Heart left ventricle (tissue), 16 donors: ENCODE data around the gene INPP5D. TPM values are rescaled to one million over a fixed set of nuclear protein-coding genes. Genes with fewer than 3 reads are reported as not detected.

Source experiments
- ATAC-seq, 4 donors: fragments of 200-7000 bp; cut with Tn5 transposase; one replicate each; pipeline ENCODE4 v1.9.1; 2020 to 2022; ENCODE audit warnings: moderate library complexity in 4 of 4, mild to moderate bottlenecking in 3 of 4, moderate number of reproducible peaks in 1 of 4
- DNase-seq, 5 donors: peaks; one replicate each; pipeline ENCODE4 v3.0.0-alpha.2; 2020
- H3K27ac ChIP-seq, 12 donors: fragments of 200-600 bp; sonication (generic) in 4 of 12; one replicate each; pipeline versions ENCODE4 v1.5.0 to v1.8.0; 2016 to 2022; ENCODE audit warnings: mild to moderate bottlenecking in 2 of 12
- H3K27me3 ChIP-seq, 9 donors: fragments of 200-600 bp; sonication (generic) in 2 of 9; one replicate each; pipeline versions ENCODE4 v1.5.1 to v1.8.0; 2016 to 2022; ENCODE audit warnings: mild to moderate bottlenecking in 3 of 9
- H3K36me3 ChIP-seq, 9 donors: fragments of 200-600 bp; sonication (generic) in 2 of 9; one replicate each; pipeline versions ENCODE4 v1.5.0 to v1.8.0; 2018 to 2022; ENCODE audit warnings: mild to moderate bottlenecking in 2 of 9
- H3K4me1 ChIP-seq, 12 donors: fragments of 200-600 bp; sonication (generic) in 4 of 12; one replicate each; pipeline versions ENCODE4 v1.5.0 to v1.8.0; 2016 to 2022; ENCODE audit warnings: mild to moderate bottlenecking in 3 of 12
- H3K4me3 ChIP-seq, 12 donors: fragments of 200-600 bp; sonication (generic) in 4 of 12; one replicate each; pipeline versions ENCODE4 v1.5.0 to v1.8.0; 2017 to 2022; ENCODE audit warnings: mild to moderate bottlenecking in 9 of 12, moderate library complexity in 4 of 12
- H3K9me3 ChIP-seq, 12 donors: fragments of 200-600 bp; sonication (generic) in 4 of 12; one replicate each; pipeline versions ENCODE4 v1.5.0 to v1.8.0; 2016 to 2022; ENCODE audit warnings: mild to moderate bottlenecking in 1 of 12
- POLR2A ChIP-seq, 2 donors: fragments of 450-650 bp; IDR thresholded peaks; one replicate each; pipeline ENCODE4 v1.6.1; 2017; ENCODE audit warnings: antibody characterized with exemption in 2 of 2, mild to moderate bottlenecking in 2 of 2, moderate library complexity in 2 of 2
- WGBS, 4 donors: extraction: QIAGEN DNeasy Blood & Tissue Kit in 2 of 4; methylation state at CpG; one replicate each; pipeline versions ENCODE4 v1.1.5 to v1.1.7; 2013 to 2018; 5-methylcytosine and 5-hydroxymethylcytosine counted together
- intact Hi-C, 10 donors: fragments of 100-400 bp; cut with DNase I; formaldehyde crosslinking; loops; one replicate each; pipeline versions ENCODE4 v1.11.1 to v1.14.2; 2022
- polyA plus RNA-seq, 2 donors: library from polyadenylated mRNA; stranded (reverse); fragments of 200-250 nt; gene quantifications; one replicate each; pipeline ENCODE4 v1.2.3, GENCODE V29; 2013
- total RNA-seq, 9 donors: library from RNA; depleted of rRNA in 2 of 9; stranded (reverse); fragments of >200 nt in 2 of 9; fragmentation: NEBNext Ultra II Directional in 3 of 9; extraction: Animal tissue kit (Norgen Biotek cat#: 25700) in 3 of 9; gene quantifications; one replicate each; pipeline versions ENCODE4 v1.1.0 to v1.2.4, GENCODE V29; 2016 to 2023
- TF ChIP-seq, protein P1 (sequence below), 12 donors: fragments of 200-600 bp; sonication (generic) in 4 of 12; IDR thresholded peaks; one replicate each; pipeline versions ENCODE4 v1.5.0 to v1.8.0; 2018 to 2022; ENCODE audit warnings: antibody characterized with exemption in 12 of 12, mild to moderate bottlenecking in 5 of 12
- donor health status: ischemic (EF 13 %, LVEDD 7.1; RV severe dilation, severe dysfunction).
- donor health status: healthy with polysubstance abuse.
- donor health status: DM: no; HTN: yes; CAD: no.
- donor health status: DM: no; HTN: no; CAD: no.
- donor health status: ischemic (EF 25% LVEDD 6.9; RV normal size, moderate dysfunction).
- donor health status: ischemic (EF 25% LVEDD 5.7; RV mildly dilated, moderate dysfunction).
- donor health status: healthy.
- donor health status: DM: yes; HTN: yes; CAD: no.
- donor health status: ischemic (EF 35%, LVEDD 5.7; RV mildly dilated, moderate dysfunction).
- donor health status: nonischemic (EF 11% LVEDD 7.7; RV severe dilation, severe dysfunction).
- donor health status: DM: yes; HTN: yes; CAD: no.
- donor health status: PGD.
- donor health status: ischemic (EF 29% LVEDD 5.4; RV normal size, mild dysfunction).
- donor health status: nonischemic (EF 23%, LVEDD 6.1; RV moderate dilation, normal function).

Gene INPP5D
- total and polyA plus RNA-seq, 11 donors, result 2.8 to 29.1 (median 4.9) TPM

DNA sequence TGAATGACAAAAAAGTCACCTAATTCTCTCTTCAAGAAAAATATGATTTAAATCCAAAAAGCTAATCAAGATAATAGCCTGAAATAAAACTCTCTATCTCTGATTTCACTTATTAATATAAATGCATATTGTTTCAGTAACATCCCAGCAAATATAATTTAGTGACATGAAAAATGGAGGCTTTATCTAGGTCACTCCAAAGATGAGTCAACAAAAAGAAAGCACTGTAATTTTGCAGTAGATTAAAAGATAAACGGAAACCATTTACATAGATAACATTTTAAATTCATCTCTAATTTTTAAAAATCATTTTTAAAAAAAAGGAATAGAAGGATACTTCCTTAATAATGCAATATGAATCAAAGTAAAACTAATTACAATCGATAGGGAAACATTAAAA lies 76.9 kb downstream of the INPP5D start:
- ATAC-seq, result no peak
- WGBS, 4 donors, result 90 to 92% (median 91%) methylated on average over 2 of the region's 2 CpGs
- peaks cover 0 to 13% (median 4%) of the 10 kb centered on the region in 12 donors for H3K9me3 ChIP-seq
- TF ChIP-seq POLR2A (IDR thresholded peaks at IDR 0.05), result no peak
- TF ChIP-seq, protein P1, sequence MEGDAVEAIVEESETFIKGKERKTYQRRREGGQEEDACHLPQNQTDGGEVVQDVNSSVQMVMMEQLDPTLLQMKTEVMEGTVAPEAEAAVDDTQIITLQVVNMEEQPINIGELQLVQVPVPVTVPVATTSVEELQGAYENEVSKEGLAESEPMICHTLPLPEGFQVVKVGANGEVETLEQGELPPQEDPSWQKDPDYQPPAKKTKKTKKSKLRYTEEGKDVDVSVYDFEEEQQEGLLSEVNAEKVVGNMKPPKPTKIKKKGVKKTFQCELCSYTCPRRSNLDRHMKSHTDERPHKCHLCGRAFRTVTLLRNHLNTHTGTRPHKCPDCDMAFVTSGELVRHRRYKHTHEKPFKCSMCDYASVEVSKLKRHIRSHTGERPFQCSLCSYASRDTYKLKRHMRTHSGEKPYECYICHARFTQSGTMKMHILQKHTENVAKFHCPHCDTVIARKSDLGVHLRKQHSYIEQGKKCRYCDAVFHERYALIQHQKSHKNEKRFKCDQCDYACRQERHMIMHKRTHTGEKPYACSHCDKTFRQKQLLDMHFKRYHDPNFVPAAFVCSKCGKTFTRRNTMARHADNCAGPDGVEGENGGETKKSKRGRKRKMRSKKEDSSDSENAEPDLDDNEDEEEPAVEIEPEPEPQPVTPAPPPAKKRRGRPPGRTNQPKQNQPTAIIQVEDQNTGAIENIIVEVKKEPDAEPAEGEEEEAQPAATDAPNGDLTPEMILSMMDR (IDR thresholded peaks at IDR 0.05), result no peak
- H3K27ac ChIP-seq, result no peak overlapping the region
- no peaks in the 10 kb centered on the region for H3K4me1 ChIP-seq
- intact Hi-C loops, result no loop called here
- no peak for DNase-seq
- peaks cover 0 to 16% (median 0%) of the 10 kb centered on the region in 9 donors for H3K27me3 ChIP-seq
- H3K4me3 ChIP-seq, result no peak overlapping the region
- peaks cover 0 to 82% (median 6%) of the 10 kb centered on the region in 9 donors for H3K36me3 ChIP-seq

DNA sequence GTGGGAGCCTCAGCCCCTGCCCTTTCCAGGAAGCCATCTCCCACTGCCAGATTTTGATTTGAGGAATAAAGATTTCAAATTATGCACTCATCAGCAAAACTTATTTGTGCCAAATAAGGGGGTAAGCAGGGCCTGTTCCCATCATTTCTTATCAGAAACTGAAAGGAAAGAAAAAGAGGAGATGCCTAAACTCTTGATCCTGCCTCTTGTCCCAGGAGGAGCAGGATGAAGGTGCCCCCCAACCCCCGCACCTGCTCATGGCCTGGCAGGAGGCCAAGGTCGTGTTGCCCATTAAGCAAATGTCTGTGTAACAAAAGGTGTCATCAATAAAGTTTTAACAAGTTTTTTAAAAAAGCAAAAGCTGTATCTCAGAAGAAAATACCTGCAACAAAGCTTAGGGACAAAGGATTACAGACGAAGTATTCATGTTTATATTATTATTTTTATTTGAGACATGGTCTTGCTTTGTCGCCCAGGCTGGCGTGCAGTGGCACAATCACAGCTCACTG lies 80.0 kb downstream of the INPP5D start:
- Histone ChIP-seq H3K27me3 (peaks cover 0 to 12% (median 0%) of the 10 kb centered on the region in 9 donors), H3K4me3 (no peak overlapping the region)
- intact Hi-C loops, result no loop called here

DNA sequence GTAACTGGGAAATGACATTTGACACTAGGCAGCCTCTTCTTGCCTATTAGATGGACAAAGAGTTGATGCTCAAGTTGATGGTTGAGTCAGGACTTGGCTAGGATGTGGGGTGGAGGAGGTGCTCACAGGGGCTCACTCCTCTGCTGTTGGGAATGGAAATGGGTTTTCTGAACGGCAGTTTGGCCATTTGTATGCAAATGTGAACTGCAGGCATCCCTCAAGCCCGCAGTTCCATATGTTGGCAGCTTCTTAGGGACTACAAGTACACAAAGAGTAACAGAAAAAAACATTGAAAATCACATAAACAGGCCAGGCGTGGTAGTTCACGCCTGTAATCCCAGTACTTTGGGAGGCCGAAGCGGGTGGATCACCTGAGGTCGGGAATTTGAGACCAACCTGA lies 80.8 kb downstream of the INPP5D start:
- peaks cover 0 to 72% (median 3%) of the 10 kb centered on the region in 9 donors for H3K36me3 ChIP-seq
- H3K9me3 ChIP-seq, result peaks cover 0 to 4% (median under 1%) of the 10 kb centered on the region in 12 donors
- 71 to 79% (median 75%) methylated on average over 7 of the region's 7 CpGs for WGBS, 4 donors
- no peaks in the 10 kb centered on the region for H3K4me1 ChIP-seq
- DNase-seq (no peak), ATAC-seq (no peak)
- H3K4me3 ChIP-seq, result no peak overlapping the region
- no peak overlapping the region for H3K27ac ChIP-seq
- TF ChIP-seq POLR2A (IDR thresholded peaks at IDR 0.05), result no peak
- TF ChIP-seq, protein P1 (IDR thresholded peaks at IDR 0.05), result no peak
- intact Hi-C loops, result no loop called here
- peaks cover 0 to 12% (median 0%) of the 10 kb centered on the region in 9 donors for H3K27me3 ChIP-seq

More for the DNA sequence above, 80.0 kb downstream of the INPP5D start:
- 65 to 73% (median 67%) methylated on average over 5 of the region's 5 CpGs for WGBS, 4 donors
- H3K4me1 ChIP-seq, result no peaks in the 10 kb centered on the region
- no peak for DNase-seq
- no peak for TF ChIP-seq POLR2A (IDR thresholded peaks at IDR 0.05)
- TF ChIP-seq, protein P1 (IDR thresholded peaks at IDR 0.05), result no peak
- H3K9me3 ChIP-seq, result peaks cover 0 to 13% (median 4%) of the 10 kb centered on the region in 12 donors
- H3K27ac ChIP-seq, result no peak overlapping the region
- peaks cover 0 to 73% (median 2%) of the 10 kb centered on the region in 9 donors for H3K36me3 ChIP-seq
- no peak for ATAC-seq

DNA sequence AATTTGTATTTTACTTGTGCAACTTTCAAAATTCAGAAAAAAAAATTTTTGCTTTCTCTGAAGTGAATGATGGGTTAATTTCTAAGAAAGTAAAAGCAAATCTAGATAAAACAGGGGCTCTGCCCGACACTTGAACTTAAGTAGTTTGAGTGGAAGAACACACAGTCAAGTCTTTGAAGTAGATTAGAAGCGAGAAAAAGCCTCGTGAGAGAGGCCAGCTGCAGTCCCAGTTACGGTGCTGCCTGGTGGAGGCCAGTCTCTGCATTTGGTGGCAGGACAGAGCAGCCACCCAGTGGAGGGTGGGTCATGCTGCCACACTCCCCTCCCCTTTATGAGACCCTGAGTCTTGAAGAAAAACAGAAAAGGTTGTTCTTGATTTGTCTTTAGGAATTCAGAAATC lies 81.8 kb downstream of the INPP5D start:
- Histone ChIP-seq H3K36me3 (peaks cover 0 to 72% (median 8%) of the 10 kb centered on the region in 9 donors), H3K4me1 (no peaks in the 10 kb centered on the region), H3K9me3 (no peaks in the 10 kb centered on the region), H3K27ac (no peak overlapping the region), H3K4me3 (no peak overlapping the region), H3K27me3 (peaks cover 0 to 12% (median 0%) of the 10 kb centered on the region in 9 donors)
- DNase-seq (no peak), ATAC-seq (no peak)
- TF ChIP-seq, protein P1 (IDR thresholded peaks at IDR 0.05), result no peak
- no peak for TF ChIP-seq POLR2A (IDR thresholded peaks at IDR 0.05)
- intact Hi-C loops, result no loop called here
- WGBS, 4 donors, result 36 to 56% (median 44%) methylated on average over 4 of the region's 4 CpGs
